NCI-H2029 (cell line): ENCODE data around the gene GPR31.

Experiments used
- DNase-seq: peaks from one replicate; lab custom pipeline; 2025; lab: John Stamatoyannopoulos, UW

Gene GPR31

DNA sequence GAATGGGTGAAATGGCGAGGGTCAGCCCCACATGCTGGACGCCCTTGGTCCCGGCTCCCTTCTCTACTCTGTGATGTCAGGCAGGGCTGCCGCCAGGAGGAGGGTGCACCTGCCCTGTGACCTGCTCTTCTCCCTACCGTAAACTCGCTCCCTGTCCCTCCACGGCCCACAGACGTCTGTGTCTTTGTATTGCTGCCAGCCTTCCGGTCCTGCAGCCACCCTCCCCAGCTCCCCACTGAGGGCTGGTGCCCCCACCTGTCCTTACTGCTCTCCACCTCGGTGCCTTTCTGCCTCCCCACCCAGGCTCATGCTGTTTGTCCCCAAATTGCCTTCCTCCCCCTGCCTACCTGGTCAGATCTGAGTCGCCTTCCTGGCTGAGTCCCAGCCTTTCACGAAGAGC is 38.9 kb downstream of the GPR31 start:
- no peak for DNase-seq

DNA sequence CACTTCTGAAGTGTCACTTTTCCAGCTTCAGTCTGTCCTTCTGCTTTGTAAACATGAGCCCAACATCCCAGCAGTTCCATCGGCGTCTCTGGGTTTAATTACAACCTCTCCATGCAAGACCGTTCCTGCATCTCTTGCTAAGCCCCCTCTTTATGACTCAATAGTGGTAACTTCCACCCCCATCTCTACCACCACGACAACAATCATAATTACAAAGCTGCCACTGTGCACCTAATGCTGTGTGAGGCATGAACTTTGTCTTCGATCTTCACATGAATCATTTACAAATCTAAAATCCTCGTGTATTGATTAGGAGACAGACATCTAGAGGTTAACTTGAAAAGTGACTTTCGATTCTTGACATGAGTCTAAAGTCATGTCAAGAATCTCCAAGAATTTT is 39.8 kb downstream of the GPR31 start:
- DNase-seq, result no peak

DNA sequence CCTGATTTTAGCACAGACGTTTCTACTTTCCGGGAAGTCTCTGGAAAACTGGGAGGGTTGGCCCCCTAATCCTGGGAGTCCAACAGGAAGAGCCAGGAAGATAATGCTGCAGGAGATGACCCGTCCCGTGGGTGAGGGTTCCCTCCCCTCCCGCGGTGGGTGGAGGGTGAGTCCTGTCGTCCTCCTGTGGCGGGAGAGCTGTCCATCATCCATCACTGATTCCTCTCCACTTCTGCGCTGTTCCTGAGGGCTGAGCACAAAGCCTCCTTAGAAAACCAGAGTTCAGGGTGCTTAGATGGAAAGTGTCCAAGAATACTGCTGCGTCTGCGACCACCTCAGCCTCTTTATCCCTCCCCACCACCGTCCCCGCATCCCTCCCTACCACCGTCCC is 40.9 kb downstream of the GPR31 start:
- no peak for DNase-seq

DNA sequence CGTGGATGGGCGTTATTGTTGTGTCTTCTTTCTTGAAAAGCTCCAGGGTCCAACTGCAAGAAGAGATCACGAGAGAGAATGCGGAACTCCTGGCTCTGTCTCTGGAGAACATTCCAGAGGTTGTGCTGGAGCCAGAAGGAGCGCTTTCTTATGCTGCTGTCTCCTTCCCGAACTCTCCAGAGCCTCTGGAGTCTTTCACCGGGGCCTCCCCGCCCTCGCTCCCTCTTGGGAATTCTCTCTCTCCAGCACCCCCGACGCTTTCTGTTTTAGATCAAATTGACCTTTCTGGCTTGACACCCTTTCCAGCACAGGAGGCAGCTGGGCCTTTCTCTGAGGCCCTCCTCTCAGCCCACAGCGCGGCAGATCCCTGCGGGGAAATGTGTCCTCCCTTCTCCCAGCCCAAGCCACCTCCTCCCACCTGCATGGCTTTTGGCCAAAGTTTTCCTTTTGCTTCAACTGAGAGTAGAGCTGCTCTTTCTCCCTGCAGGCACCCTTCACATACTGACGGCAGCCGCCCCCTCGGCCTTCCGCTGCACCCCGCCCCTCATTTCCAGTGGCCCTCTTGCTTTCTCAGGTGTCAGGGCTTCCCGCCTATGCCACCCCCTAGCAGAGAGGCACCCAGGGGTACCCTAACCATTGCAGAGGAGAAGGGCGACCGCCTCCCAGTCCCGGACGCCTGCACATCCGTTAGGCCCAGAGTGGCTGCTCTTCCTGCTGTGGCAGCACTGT is 41.5 kb downstream of the GPR31 start:
- DNase-seq, result no peak

DNA sequence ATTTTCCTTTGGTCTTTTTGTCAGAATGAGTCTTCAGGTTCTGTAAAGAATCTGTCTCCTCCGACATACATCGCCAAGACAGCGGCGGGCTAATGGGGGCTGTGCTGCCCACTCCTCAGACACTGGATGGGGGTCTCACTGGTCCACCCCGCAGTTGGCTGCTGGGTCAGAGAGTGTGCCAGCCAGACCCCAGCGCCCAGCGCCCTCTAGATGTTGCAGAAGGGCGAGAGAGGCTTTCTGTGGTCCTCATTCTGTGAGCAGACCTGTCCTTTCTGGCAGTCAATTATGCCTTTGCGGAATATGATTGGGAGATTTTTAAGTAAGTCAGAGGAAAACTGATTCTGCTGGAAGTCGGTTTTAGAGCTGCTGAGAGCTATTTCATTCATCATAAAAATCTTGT is 42.7 kb downstream of the GPR31 start:
- DNase-seq, result no peak

DNA sequence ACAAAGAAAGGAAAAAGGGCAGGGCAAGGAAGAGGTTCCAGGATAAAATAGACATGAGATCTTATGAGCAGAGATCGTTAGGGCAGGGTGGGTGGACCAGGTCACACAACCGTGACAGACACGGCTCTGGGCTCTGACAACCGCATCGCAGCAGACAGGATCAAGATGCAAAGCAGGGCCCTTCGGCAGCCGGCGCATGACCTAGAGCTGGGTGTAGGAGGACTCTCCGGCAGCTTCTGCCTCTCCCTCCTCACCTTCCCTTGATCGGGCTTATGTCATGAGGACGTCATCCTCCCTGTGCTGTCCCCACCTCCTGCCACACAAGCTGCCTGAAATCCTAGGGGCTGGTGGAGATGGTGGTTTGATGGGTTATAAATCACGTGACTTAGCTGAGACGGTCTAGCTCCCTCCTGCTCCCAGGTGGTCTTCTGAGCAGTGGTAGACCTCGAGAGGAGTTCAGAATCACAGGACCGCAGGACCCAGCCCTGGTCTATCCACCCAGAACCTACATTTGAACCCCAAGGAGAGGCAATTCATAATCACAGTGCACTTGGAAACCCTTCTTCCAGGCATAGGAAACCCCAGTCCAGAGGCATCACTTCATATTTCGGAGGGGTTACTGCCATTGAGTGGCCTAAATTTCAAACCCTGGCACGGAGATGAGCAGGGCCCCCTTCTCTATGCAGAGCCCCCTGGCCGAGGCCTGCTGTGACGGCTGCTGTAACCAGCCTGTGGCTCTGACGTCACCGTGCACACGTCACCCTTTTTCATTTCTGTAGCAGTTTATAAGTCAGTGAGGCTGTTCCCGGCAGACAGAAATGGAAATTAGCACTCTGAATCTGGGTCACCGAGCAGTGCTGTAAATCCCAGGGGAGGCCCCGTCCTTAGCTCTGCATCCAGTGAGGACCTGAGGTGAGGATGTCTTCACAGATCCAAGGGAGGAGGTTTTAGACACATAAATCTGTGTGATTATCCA is 43.6 kb downstream of the GPR31 start:
- no peak for DNase-seq

DNA sequence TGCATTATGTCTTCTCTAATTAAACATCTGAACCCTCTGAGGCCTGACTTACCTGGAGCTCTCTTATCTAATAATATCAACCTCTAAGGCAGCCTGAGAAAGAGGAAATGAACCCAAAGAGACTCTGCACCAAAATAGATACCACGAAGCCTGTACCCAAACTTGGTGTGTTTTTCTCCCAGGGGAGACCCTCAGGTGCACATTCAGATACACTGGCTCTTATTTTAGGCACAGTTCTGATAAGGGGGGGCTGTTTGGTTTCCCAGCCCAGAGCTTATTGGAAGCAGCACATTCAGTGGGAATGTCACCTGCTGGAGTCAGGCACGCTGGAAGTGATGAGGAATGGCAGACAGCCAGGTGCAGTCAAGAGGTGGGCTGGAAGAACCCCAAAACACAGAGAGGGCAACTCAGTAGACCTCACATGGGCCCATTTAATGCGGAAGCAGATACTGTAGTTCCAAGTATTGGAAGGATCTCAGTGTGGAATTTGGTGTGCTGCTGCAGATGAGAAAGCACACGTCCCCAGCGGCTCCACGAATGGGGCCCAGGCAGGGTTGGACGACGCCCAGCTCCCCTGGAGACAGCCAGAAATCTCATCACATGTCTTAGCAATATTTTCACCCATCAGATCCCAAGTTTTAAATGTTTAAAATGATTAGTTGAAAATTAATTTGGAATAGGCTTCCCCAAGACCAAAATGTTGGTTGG is 44.6 kb downstream of the GPR31 start:
- no peak for DNase-seq

DNA sequence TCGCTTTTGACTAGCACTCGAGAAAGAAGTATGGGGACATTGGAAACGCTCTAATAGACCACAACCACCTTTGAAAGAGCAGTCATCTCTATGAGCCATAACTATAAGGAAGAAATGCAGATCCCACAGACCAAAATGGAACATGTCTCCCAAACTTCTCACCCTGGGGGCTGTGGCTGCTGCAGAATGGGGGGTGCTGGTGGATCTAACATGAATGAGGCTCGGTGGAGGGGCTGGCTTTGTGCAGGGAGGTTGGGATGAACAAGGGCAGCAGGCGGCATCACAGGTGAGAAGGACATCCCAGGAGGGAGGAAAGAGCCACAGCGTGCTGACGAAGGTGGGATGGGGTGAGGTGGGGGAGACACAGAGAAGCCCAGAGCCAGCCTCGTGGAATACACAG is 45.4 kb downstream of the GPR31 start:
- DNase-seq, result no peak

DNA sequence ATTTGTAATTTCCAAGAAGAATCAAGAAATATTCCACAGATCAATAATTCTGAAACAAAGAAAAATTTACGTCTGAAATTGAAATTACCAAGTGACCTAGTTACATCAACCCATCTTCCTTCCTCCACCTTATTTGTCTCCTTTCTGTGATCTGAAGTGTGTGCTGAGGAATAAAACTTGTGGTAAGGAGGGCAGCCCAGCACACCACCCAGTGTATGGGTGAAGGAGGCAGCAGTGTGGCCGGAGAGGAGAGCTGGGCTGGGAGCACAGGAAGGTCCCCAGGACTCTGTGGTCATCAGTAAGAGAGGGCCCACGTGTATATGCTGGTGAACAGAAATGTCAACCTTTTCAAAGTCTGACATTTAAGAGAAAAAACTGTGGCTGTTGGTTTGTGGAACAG is 46.2 kb downstream of the GPR31 start:
- DNase-seq, result no peak

DNA sequence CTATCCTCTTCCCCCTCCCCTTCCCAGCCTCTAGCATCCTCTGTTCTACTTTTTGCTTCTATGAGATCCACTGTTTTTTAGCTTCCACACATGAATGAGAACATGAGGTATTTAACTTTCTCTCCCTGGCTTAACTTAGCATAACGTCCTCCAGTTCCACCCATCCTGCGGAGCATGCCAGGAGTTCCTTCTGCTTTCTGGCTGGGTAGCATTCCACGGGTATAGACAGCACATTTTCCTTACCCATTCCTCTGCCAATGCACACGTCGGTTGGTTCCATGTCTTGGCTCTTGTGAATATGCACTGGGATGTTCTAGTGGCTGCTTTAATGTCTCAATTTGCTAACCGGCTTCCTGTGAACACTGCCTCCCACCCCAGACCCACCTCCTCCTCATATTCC is 48.1 kb downstream of the GPR31 start:
- no peak for DNase-seq

DNA sequence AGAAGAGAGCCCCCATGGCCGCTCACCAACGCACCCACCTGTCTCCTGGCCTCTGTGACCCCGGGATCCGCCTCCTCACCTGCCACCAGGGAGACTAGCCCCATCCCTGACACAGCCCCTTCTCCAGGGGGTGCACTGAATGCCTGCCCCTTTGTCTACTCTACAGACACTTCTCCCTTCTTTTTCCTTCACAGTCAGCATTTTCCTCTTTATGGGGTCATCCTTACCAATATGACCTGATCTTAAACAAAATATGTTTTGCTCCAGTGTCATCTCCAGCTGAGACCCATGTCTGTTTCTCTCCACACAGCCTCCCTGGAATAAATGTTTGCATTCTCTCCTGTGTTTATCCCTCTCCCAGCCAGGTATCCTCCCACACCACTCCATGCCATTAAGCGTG is 49.5 kb downstream of the GPR31 start:
- DNase-seq, result no peak

DNA sequence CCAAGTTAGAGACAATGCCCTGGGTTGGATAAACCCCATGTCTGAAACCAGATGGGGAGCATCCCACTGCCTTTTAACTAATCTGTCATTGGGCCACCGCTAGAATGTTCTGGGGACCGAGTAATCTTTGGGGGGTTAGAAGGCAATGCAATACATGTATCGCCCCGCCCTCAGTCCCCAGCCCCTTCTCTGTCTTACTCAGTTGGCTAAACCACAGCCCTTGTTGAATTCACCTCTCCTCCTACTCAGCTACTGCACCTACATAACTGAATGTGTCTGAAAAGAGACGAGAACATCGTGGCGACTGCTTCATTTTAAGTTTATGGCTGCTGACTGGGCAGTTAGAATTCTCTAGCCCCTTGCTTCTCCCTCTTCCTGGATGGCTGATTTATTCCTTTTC is 50.0 kb downstream of the GPR31 start:
- no peak for DNase-seq

DNA sequence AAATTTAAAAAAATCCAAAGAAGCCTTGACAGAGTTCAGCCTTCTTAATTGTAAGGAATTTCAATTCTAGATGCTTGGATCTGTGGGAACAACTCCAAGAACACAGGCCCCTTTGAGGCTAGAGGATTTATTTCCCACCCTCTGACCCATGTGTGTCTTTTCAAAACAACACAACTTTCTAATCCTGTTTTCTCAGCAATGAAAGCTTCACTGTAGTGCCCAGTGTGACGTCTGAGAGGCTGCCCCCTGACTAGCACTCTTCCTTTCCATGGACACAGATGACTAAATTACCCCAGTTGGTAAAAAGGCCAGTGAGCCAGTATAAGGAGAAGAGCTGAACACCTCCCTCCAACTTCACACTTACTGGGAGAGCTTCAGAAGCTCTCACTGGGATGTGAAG is 51.4 kb downstream of the GPR31 start:
- no peak for DNase-seq
